HG03378 (cell line): ENCODE results near the gene FAF1.
"Not testable (repeated sequence)": the region's sequence is repeated elsewhere in the genome, so short reads cannot be mapped to it uniquely, and the experiment has no call there.

Source experiments
- ATAC-seq: cut with Tn5 transposase; IDR thresholded peaks from one replicate; pipeline ENCODE4 v1.9.1; 2021; ENCODE audit warnings: mild to moderate bottlenecking, moderate library complexity; ENCODE audit not compliant: unreplicated experiment

Gene FAF1

DNA sequence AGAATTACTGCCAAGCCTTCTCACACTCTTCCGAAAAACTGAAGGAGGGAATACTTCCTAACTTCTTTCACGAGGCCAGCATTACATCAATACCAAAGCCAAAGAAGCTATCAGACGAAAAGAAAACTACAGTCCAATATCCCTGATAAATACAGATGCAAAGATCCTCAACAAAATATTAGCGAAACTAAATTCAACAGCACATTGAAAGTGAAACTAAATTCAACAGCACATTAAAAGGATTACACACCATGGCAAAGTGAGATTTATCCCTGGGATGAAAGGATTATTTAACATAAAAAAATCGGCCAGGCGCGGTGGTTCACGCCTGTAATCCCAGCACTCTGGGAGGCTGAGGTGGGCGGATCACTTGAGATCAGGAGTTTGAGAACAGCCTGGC is 176.8 kb downstream of the FAF1 start:
- ATAC-seq, result no peak

DNA sequence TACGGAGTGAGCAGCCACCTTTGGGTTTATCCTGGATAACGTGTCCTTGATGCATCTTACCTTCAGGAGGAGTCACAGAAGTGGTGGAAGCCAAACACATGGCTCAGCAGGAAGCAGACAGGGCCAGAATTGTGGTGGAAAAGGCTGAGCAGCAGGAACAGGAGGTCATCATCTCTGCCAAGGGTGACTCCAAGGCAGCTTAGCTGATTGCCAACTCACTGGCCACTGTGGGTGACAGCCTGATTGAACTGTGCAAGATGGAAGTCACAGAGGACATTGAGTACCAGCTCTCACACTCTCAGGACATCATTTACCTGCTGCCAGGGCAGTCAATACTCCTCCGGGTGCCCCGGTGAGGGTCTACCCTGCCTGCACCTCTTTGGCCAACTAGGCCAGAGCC is 179.3 kb downstream of the FAF1 start:
- ATAC-seq, result no peak

DNA sequence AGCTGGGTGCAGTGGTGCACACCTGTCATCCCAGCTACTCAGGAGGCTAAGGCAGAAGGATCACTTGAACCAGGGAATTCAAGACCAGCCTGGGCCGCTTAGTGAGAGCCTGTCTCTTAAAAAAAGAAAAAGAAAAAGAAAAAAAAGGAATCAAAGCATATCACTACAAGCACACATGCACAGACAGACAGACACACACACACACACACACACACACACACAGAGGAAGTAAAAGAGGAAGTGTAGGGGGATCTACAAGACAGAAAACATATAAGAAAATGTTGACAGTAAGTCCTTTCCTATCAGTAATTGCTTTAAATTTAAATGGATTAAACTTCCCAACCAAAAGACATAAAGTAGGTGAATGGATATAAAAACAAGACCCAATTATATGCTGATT is 180.3 kb downstream of the FAF1 start:
- no peak for ATAC-seq

DNA sequence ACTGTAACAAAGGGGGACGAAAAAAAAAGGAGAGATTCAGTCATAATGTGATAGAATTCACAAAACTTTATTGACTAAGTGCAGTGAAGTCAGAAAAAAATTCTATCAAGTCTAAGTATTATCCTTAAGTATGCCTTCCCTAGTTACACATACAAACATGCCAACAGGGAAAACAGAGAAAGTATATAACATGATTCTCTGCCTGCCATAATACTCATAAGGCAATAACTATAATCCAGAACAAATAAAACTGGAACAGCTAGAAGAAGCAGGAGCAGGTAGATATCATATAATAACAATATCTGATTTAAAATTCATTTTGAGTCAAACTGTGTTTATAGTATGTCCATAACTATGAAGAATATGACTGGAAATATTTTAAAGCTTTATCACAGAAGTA is 184.3 kb downstream of the FAF1 start:
- ATAC-seq, result no peak

DNA sequence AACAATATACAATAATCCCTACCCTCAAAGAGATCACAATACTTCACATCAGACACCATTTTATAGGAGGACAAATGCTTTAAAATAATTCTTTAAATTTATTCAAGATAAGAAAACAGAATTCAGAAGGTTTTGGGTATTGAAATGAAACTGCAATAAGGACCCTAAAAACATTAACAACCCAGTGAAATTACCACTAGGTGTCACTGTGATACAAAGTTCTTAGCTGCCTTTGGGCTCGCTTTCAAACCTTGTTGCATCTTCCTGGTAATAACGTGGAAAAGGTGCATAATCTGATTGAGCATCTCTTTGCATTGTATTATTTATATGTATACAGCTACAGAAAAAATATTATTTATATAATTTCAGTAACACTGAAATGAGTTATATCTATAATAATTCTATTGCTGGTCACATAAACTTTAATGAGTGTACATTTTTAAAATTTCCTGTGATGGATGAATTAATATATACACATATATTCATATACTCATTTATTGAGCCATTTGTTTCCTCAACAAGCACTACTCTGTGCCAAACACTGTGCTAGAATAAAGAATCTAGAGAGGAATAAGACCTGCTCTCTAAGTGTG is 185.2 kb downstream of the FAF1 start:
- no peak for ATAC-seq

DNA sequence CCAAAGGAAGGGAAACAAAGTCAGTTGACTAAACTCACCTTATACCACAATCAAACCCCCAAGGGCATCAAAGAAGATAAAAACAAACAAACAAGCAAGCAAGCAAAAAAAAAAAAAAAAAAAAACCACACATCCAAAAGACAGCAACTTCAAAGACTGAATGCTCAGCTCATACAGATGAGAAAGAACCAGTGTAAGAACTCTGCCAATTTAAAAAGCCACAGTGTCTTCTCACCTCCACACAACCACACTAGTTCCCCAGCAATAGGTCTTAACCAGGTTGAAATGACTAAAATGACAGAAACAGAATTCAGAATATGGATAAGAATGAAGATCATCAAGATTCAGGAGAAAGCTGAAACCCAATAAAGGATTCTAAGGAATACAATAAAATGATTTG is 193.4 kb downstream of the FAF1 start:
- ATAC-seq, result no peak

DNA sequence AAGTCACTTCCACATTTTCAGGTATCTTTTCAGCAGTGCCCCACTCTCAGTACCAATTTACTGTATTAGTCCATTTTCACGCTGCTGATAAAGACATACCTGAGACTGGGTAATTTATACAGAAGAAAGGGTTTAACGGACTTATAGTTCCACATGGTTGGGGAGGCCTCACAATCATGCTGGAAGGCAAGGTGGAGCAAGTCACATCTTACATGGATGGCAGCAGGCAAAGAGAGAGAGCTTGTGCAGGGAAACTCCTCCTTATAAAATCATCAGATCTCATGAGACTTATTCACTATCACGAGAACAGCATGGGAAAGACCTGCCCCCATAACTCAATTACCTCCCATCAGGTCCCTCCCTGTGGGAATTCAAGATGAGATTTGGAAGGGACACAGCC is 203.5 kb downstream of the FAF1 start:
- not testable (repeated sequence) for ATAC-seq

DNA sequence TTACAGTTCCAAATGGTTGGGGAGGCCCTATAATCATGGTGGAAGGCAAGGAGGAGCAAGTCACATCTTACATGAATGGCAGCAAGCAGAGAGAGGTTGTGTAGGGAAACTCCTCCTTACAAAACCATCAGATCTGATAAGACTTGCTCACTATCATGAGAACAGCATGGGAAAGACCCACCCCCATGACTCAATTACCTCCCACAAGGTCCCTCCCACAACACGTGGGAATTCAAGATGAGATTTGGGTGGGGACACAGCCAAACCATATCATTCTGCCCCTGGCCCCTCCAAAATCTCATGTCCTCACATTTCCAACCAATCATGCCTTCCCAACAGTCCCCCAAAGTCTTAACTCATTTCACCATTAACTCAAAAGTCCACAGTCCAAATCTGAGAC is 205.3 kb downstream of the FAF1 start:
- not testable (repeated sequence) for ATAC-seq

DNA sequence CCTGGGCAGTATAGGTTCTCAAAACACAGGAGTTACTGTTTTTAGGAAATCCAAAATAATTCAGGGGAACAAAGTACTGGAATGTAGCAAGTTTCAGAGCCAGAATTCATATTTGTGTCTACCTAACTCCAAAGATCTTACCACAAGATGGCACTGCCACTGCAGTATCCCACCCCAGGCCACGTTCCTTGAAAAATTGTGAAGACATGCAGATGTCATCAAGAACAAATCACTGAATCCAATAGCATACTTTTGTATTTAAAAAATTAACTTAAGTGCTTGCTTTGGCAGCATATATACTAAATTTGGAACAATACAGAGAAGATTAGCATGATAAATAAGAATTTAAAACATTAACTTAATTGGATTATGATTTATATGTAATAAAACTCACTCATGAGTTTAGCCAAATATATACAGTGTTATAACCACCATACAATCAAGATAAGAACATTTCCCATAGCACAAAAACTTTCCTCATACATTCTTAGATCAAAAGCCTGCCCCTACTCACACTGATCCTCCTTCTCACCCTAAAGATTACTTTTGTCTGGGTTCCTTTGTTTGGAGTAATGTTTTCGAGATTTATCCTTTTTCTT is 209.9 kb downstream of the FAF1 start:
- no peak for ATAC-seq

DNA sequence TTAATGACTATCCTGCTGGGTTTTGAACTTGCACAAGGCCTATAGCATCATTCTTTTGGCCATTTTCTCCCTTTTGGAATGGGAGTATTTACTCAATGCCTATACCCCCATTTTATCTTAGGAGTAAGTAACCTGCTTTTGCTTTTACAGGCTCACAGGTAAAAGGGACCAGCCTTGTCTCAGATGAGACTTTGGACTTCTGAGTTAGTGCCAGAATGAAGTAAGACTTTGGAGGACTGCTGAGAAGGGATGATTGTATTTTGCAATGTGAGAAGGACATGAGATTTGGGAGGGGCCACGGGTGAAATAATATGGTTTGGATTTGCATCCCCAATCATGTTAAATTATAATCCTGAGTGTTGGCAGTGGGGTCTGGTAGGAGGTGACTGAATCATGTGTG is 212.7 kb downstream of the FAF1 start:
- ATAC-seq, result no peak

DNA sequence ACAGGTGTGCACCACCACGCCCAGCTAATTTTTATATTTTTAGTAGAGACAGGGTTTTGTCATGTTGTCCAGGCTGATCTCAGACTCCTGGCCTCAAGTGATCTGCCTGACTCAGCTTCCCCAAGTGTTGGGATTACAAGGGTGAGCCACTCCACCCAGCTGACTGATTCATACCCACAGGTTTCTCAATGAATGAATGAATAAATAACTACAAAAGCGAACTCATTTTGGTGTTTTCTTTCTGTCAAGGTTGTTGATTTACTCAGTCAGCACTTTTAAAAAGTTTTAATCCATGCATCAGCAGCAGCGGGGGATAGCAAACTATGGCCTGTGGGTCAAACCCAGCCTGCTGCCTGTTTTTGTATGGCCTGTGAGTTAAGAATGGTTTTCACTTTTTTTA is 217.5 kb downstream of the FAF1 start:
- ATAC-seq, result no peak

DNA sequence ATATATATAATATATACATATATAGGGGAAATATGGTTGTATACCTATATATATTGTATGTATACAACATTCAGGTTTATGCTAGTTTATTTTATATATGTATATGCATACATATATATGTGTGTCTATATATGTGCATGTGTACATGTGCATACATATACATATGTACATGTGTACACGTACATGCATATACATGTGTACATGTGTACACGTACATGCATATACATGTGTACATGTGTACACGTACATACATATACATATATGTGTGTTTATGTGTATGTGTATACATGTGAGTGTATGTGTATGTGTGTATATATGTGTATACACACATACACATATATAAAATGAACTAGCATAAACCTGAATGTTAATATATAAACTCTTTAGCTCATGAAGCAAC is 220.9 kb downstream of the FAF1 start:
- ATAC-seq, result no peak

DNA sequence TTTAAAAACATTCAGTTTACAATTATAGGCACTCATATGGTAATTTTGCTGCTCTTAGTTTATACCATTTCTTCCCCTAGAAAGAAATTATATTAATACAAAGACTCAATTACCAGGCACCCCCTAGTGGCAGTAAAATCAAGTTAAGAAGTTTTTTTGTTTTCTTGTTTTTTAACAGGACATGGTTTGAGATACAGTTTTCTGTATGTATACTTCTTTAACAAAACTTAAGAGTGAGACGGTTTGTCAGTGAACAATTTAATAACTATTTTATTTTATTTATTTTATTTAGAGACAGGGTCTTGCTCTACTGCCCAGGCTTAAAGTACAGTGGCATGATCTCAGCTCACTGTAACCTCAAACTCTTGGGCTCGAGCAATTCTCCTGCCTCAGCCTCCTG is 224.6 kb downstream of the FAF1 start:
- ATAC-seq, result no peak

DNA sequence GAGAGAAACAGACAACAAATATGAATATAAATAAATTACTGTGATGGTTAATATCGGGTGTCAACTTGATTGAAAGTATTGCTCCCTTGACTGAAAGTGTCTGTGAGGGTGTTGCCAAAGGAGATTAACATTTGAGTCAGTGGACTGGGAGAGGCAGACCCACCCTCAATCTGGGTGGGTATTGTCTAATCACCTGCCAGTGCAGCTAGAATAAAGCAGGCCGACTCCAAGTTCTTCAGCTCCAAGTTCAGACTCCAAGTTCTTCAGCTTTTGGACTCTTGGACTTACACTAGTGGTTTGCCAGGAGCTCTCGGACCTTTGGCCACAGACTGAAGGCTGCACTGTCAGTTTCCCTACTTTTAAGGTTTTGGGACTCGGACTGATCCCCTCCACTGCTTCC is 232.5 kb downstream of the FAF1 start:
- not testable (repeated sequence) for ATAC-seq

DNA sequence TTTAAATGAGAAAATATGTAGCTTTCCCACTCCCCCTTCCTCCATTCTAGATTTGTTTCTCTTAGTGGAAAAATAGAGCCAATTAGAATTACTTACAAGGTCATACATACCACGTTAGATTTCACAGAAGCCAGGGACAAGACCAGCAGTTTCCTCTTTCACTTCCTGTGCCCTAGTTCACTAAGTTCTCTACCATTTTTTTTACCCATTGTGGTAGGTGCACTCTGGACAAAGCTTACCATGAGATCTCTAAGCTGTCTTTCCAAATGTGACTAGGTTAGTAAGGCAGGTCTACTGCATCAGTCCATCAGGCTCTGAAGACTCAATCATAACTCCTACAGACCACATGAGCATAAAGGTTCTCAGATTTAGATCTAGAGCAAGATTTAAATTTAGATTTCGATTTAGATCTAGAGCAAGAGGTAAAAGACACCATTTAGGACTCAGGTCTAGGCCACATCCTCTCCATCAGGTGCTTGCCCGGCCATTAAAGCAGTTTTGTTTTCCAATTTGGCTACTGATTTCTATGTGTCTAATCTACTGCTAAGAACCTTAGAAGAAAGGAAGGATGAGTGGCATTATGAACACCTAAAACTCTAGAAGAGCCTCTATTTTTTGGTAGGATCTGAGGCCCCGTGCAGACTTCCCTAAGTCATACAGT is 235.3 kb downstream of the FAF1 start:
- ATAC-seq, result peak; percentile 89

DNA sequence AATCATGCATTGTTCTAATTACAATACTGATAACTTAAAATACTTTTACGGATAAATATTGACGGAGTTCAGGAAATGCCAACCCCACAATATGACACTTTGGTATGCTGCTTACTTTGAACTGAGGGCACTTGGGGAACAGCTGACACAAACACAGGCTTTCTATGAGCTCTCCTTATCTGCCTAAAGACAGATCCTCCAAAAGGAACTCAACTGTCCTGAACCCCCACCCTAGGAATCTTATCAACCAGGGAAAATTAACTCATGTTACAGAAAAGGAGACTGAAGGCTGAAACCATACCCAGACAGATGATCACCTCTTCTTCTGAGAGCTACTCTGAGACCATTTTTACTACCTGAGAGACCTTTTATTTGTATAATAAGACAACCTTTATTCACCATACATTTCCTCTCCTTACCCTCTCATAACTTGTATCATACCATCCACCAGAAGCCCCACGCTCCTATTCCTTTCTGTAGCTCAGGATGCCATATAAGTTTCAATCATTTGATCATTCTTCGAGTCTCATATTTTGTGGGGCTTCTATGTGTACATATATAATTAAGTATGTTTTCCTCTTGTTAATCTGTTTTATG is 239.5 kb downstream of the FAF1 start:
- no peak for ATAC-seq

DNA sequence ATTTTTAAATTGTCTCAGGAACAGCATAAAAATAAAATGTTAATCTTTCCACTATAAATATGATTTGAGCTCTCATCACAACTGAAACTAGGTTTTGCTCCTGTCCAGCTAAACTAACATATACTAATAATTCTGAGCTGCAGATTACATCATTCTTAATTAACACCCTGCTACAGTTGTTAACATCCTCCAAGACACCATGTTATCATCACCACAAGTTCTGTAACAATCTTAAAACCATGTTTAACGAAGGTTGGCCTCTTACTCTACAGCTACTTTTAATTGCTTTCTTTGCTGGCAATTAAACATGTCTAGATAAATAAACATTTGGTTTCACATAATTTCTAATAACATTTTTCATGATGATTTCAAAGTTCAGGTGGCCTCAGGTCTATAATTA is 240.9 kb downstream of the FAF1 start:
- no peak for ATAC-seq

DNA sequence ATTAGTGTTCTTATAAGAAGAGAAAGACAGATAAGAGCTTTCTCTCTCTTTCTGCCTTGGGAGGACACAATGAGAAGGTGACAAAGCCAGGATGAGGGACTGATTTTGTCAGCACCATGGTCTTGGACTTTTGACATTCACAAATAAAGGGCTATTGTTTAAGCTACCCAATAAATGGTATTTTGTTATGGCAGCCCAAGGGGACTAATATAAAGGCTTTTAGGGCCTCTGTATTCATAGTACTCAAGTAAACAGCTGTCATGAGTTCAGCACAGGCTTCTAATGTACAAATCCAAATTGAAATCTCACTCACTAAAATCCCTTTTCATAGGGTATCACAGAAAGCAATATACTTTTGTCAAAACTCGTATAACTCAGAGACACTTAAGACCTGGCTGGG is 242.7 kb downstream of the FAF1 start:
- ATAC-seq, result no peak

DNA sequence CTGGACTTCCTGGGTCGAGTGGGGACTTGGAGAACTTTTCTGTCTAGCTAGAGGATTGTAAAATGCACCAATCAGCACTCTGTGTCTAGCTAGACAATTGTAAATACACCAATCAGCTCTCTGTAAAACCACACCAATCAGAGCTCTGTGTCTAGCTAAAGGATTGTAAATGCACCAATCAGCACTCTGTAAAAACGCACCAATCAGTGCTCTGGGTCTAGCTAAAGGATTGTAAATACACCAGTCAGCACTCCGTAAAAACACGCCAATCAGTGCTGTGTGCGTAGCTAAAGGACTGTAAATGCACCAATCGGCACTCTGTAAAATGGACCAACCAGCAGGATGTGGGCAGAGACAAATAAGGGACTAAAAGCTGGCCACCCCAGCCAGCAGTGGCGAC is 243.6 kb downstream of the FAF1 start:
- not testable (repeated sequence) for ATAC-seq

DNA sequence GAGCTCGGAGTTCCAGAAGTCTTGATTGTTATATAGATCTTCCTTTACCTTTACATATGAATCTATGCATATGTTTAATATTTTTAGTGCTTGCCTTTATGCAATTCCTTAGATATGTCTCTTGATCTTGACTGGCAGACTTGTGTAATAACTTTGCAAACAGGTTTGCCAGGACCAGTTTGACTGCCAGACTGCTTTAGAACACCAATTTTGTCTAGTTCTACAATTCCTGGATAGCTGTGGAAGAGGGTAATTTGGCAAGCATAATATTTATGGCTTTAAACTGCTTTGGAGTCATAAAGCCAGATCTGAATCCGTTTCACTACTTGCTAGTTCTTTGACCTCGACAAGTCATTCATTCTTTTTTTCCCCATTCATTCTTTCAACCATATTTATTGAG is 250.0 kb downstream of the FAF1 start:
- no peak for ATAC-seq

DNA sequence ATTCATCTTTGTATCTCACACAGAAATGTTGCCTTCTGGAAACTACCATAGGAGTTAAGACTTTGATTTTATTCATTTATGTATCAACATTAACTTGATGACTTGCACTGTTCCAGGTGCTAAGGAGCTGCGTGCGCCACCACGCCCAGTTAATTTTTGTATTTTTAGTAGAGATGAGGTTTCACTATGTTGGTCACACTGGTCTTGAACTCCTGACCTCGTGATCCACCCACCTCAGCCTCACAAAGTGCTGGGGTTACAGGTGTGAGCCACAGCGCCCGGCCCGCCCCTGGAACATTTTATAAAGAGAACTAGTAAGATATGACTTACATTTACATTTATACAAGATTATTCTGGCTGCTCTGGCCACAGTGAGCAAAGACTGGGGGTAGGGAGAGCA is 252.2 kb downstream of the FAF1 start:
- no peak for ATAC-seq

DNA sequence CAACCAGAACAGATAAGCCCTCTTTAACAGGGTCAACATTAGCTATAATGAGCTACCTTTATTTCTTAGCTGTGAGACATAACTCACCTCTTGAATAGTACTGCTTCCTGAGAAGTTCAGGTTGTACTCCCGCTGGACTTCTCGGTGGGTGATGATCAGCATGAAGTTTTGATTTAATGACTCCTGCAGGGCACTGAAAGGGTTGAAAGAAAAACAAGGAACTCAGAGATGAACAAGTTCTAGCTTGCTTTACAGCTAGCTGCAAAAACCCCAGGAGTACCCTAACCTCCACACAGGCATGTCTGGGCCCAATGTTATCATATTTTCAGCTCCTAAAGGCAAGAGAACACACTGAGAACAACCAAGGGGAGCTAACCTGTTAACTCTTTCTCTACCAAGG is 254.4 kb downstream of the FAF1 start:
- ATAC-seq, result no peak
